GM21825 (cell line): ENCODE data around the gene FGD3.

Source experiments
- ATAC-seq: cut with Tn5 transposase; IDR thresholded peaks from one replicate; pipeline ENCODE4 v1.9.1; 2021; ENCODE audit warnings: mild to moderate bottlenecking, moderate library complexity; ENCODE audit not compliant: unreplicated experiment

The FGD3 gene

GRCh38 chr9:92954886-92955285, 7.6 kb downstream of the FGD3 start:
- no peak for ATAC-seq

GRCh38 chr9:92960561-92961290, 13.4 kb downstream of the FGD3 start:
- no peak for ATAC-seq

- ATAC-seq = no peak
Observed at GRCh38 chr9:92961627-92962302, 14.4 kb downstream of the FGD3 start.

GRCh38 chr9:92962303-92962649, 15.0 kb downstream of the FGD3 start:
- no peak for ATAC-seq

GRCh38 chr9:92962846-92963245, 15.5 kb downstream of the FGD3 start:
- ATAC-seq = no peak

GRCh38 chr9:92963831-92964606, 16.7 kb downstream of the FGD3 start:
- ATAC-seq = peak; percentile 60

- ATAC-seq = peak; percentile 11
Observed at GRCh38 chr9:92964607-92965060, 17.3 kb downstream of the FGD3 start.

- peak; percentile 3 for ATAC-seq
Observed at GRCh38 chr9:92965061-92965758, 17.9 kb downstream of the FGD3 start.

GRCh38 chr9:92965759-92966517, 18.6 kb downstream of the FGD3 start:
- ATAC-seq = no peak

- no peak for ATAC-seq
Observed at GRCh38 chr9:92966518-92966800, 19.1 kb downstream of the FGD3 start.

- ATAC-seq = no peak
Observed at GRCh38 chr9:92968081-92968480, 20.8 kb downstream of the FGD3 start.

GRCh38 chr9:92969516-92970466, 22.5 kb downstream of the FGD3 start:
- no peak for ATAC-seq

GRCh38 chr9:92970467-92970923, 23.2 kb downstream of the FGD3 start:
- no peak for ATAC-seq

GRCh38 chr9:92971121-92971520, 23.8 kb downstream of the FGD3 start:
- ATAC-seq = no peak

- ATAC-seq = no peak
Observed at GRCh38 chr9:92971776-92972175, 24.5 kb downstream of the FGD3 start.

- no peak for ATAC-seq
Observed at GRCh38 chr9:92973700-92974099, 26.4 kb downstream of the FGD3 start.

GRCh38 chr9:92974161-92974661, 26.9 kb downstream of the FGD3 start:
- ATAC-seq = no peak

- ATAC-seq = no peak
Observed at GRCh38 chr9:92974761-92975755, 27.7 kb downstream of the FGD3 start.
